ENCODE data around the gene AOC2.

AOC2 gene

DNA sequence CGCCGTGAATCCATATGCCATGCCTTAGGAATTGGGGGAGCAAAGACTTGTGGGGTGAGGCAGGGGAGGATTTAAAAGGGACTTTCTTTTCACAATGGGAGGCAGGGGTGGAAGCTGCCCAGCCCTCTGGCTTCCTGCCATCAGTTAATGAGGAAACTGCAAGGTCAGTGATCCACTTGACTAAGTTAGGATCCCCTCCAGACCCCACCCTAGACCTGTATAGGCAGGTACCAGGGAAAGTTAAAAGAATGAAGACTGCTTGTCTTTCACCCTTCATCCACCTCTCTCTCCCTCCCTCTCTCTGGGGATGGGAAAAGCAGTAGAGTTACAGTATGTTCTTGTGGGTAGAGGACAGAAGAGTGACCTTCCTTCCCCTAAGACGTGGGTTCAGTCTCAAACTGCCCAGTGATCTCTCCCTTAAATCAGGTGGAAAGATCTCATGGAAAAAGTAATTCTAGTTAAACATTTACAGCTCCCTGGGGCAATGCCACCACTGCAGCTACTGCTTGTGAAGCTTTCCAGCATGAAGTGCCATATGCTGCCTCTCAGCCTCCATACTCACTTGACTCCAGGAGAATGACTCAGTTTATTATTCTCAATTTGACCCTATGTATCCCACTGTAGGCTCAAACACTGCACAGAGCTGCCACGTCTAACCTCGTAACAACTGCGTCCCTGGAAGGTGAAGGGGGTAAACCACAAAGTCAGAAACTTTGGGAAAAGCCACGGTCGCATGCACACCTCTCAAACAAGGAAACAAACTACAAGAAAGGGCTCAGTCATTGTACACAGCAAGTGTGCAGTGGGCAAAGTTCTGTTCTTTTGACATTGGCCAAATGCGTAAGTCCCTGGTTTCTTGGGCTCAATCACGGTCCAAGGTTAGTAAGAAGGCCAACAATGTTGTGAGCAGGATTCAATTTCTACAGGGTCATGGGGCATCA is 47.0 kb upstream of the AOC2 start:
- Histone ChIP-seq H3K27me3 (ENCODE audit: control insufficient read depth, insufficient read depth, low read length) (no peaks in the 10 kb centered on the region), H3K36me3 (ENCODE audit: control insufficient read depth, insufficient read depth, low read length) (no peaks in the 10 kb centered on the region), H3K9me3 (ENCODE audit: control insufficient read depth, low read length) (no peaks in the 10 kb centered on the region), H3K4me3 (ENCODE audit: low read depth, low read length) (peak overlapping the region; percentile 84), H3K79me2 (no peaks in the 10 kb centered on the region), H3K4me2 (ENCODE audit: low read length) (peak overlapping the region; percentile 93), H3K4me1 (peaks cover 4% of the 10 kb centered on the region), H3K27ac (no peak overlapping the region), H3K9ac (no peak overlapping the region), H2AFZ (no peak overlapping the region)
- TF ChIP-seq, protein P1, sequence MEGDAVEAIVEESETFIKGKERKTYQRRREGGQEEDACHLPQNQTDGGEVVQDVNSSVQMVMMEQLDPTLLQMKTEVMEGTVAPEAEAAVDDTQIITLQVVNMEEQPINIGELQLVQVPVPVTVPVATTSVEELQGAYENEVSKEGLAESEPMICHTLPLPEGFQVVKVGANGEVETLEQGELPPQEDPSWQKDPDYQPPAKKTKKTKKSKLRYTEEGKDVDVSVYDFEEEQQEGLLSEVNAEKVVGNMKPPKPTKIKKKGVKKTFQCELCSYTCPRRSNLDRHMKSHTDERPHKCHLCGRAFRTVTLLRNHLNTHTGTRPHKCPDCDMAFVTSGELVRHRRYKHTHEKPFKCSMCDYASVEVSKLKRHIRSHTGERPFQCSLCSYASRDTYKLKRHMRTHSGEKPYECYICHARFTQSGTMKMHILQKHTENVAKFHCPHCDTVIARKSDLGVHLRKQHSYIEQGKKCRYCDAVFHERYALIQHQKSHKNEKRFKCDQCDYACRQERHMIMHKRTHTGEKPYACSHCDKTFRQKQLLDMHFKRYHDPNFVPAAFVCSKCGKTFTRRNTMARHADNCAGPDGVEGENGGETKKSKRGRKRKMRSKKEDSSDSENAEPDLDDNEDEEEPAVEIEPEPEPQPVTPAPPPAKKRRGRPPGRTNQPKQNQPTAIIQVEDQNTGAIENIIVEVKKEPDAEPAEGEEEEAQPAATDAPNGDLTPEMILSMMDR (IDR thresholded peaks at IDR 0.05): no peak

DNA sequence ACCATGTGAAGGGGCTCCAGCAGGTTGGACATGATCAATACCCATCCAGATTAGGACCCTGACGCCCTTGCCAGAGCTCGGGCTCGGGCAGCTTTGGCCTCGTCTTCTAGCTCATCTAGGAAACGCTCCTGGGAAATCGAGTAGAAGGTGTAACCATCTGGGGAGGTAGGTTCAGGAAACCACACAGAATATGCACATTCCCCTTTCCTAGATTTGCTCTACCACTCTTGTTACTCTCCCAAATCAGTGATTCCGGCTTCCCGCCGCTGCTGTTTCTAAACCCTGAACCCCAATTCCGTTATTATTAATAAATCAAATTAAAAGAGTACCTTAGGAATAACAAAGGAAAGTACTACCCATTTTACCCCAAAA is 46.4 kb upstream of the AOC2 start:
- peak overlapping the region; percentile 86 for H2AFZ ChIP-seq
- peak overlapping the region; percentile 55 for H3K27ac ChIP-seq
- peaks cover 4% of the 10 kb centered on the region for H3K4me1 ChIP-seq
- H3K9me3 ChIP-seq (ENCODE audit: control insufficient read depth, low read length): no peaks in the 10 kb centered on the region
- H3K27me3 ChIP-seq (ENCODE audit: control insufficient read depth, insufficient read depth, low read length): no peaks in the 10 kb centered on the region
- H3K4me3 ChIP-seq (ENCODE audit: low read depth, low read length): peak overlapping the region; percentile 84
- peak overlapping the region; percentile 93 for H3K4me2 ChIP-seq (ENCODE audit: low read length)
- no peak overlapping the region for H3K9ac ChIP-seq
- no peaks in the 10 kb centered on the region for H3K79me2 ChIP-seq
- TF ChIP-seq, protein P1 (IDR thresholded peaks at IDR 0.05): no peak
- no peaks in the 10 kb centered on the region for H3K36me3 ChIP-seq (ENCODE audit: control insufficient read depth, insufficient read depth, low read length)

DNA sequence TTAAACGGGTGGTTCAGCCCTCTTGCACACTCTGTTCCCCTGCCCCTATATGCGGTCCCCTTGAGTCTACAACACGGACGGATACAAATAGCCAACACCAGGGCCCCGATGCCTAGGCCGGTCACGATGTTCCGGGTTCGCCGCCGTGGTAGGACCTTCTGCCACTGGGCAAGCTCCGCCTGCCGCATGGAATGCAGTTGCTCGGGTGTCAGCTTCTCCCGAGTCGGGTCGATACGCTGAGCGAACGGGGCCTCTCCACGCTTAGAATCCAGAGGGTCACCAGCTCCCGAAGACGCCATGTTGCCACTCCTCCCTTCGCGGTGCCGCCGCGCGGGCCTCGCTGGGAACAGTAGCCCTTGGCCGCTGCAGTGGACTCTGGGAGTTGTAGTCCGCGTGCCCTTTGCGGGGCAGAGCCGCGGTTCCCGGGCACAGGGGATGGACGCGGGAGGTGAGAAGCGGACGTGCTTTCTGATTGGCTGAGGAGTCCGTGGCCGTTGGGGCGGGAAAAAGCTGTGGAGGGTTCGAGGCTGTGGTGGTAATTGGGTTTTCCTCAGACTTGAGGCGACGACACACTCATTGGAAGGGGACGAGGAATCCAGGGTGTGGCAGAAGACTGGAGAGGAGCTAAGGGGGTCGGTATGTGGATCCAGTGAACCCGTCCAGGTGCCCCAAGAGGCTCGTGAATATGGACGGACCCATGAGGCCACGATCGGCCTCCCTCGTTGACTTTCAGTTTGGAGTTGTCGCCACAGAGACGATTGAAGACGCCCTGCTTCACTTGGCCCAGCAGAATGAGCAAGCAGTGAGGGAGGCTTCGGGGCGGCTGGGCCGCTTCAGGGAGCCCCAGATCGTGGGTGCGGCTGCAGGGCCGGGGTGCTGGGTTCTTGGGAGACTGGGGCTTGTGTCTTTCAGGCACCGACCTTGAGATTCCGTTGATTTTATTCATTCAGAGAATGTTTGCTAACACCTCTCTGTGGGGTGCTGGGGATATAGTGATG is 45.7 kb upstream of the AOC2 start, which contains the start of the genes CNTD1 and COA3:
Gene CNTD1, plus strand, starts transcription at position 479 of the 998 bp plus-strand sequence. Its CDS starts 207 bp downstream, at position 686.
Gene COA3, minus strand, starts transcription at position 322 of the 998 bp plus-strand sequence. Its CDS starts 23 bp downstream, at position 299.
- Histone ChIP-seq H3K36me3 (ENCODE audit: control insufficient read depth, insufficient read depth, low read length) (no peaks in the 10 kb centered on the region), H3K4me3 (ENCODE audit: low read depth, low read length) (peak within 1 kb of the TSS; percentile 84), H3K4me1 (peaks cover 4% of the 10 kb centered on the region), H3K79me2 (no peaks in the 10 kb centered on the region), H3K9me3 (ENCODE audit: control insufficient read depth, low read length) (no peaks in the 10 kb centered on the region), H3K27ac (peak within 1 kb of the TSS; percentile 55), H3K4me2 (ENCODE audit: low read length) (peak within 1 kb of the TSS; percentile 93), H2AFZ (peak within 1 kb of the TSS; percentile 86), H3K9ac (no peak within 1 kb of the TSS), H3K27me3 (ENCODE audit: control insufficient read depth, insufficient read depth, low read length) (no peaks in the 10 kb centered on the region)
- TF ChIP-seq, protein P1 (IDR thresholded peaks at IDR 0.05): no peak

DNA sequence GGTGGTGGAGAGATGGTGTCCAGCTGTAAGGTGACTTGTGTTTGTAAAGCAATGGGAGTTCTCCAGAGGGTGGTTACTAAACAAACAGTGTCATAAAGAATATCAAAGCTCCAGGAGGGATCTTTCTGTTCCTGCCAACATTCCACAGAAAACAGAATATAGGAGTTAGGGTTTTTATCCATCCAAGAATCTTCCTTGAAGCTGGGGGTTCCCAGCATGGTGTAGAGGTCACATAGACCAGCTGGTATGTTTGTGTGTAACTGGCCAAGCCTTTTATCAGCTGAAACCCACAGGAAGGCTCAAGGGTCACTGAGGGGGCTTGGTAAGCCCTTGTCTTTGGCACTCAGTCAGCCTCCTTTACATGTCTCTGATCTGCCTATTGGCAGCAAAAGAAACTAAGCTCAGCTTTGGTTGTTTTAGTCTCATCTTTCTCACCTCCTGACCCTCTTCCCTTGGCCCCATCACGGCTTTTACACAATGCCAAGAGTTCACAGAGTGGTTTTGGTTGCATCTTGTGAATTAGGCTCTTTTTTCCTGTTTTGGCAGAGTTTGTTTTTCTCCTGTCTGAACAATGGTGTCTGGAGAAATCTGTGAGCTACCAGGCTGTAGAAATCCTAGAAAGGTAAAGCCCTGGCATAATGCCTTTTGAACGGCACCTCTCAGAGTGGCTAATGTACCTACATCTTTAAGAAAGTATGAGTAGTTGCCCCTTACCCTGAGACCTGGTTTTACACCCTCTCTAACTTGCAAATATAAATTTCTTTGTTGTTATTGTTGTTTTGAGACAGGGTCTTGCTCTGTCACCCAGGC is 41.1 kb upstream of the AOC2 start:
- Histone ChIP-seq H3K9ac (no peak overlapping the region), H3K9me3 (ENCODE audit: control insufficient read depth, low read length) (no peaks in the 10 kb centered on the region), H3K27me3 (ENCODE audit: control insufficient read depth, insufficient read depth, low read length) (no peaks in the 10 kb centered on the region), H3K79me2 (no peaks in the 10 kb centered on the region), H3K4me2 (ENCODE audit: low read length) (no peak overlapping the region), H3K4me1 (no peaks in the 10 kb centered on the region), H3K4me3 (ENCODE audit: low read depth, low read length) (no peak overlapping the region), H3K27ac (no peak overlapping the region), H3K36me3 (ENCODE audit: control insufficient read depth, insufficient read depth, low read length) (no peaks in the 10 kb centered on the region), H2AFZ (no peak overlapping the region)
- TF ChIP-seq, protein P1 (IDR thresholded peaks at IDR 0.05): no peak

All from parathyroid adenoma (tissue), 2 donors.